HEK293 (cell line): ENCODE measurements around the gene ICOSLG.
A peak's percentile ranks its signal among the peaks of the same experiment; 100 is the strongest.
"Not testable (repeated sequence)": the region's sequence is repeated elsewhere in the genome, so short reads cannot be mapped to it uniquely, and the experiment has no call there.

ENCODE experiments used
- CTCF ChIA-PET: fragments of 350-600 bp; formaldehyde crosslinking; extraction: SDS; loops from one replicate; lab custom pipeline; 2021; ENCODE audit warnings: antibody characterized with exemption; lab: Yijun Ruan, JAX
- POLR2A ChIA-PET: fragments of 300-600 bp; formaldehyde crosslinking; extraction: SDS; loops from one replicate; lab custom pipeline; 2020; ENCODE audit warnings: antibody characterized with exemption, inconsistent platforms; lab: Yijun Ruan, JAX
- H3K27ac ChIP-seq: fragments of 200-500 bp; sonication (Bioruptor generic); 2 replicates; pipeline ENCODE4 v1.5.1; 2014; ENCODE audit warnings: low read depth, low read length, control low read depth, inconsistent platforms; ENCODE audit errors: extremely low read depth
- H3K36me3 ChIP-seq, 2 experiments: fragments of 200-500 bp in 1 of 2; sonication (Bioruptor generic) in 1 of 2; 1 replicate in 1 of 2; 2 replicates in 1 of 2; pipeline ENCODE4 v1.5.1; 2014 to 2017; ENCODE audit warnings: inconsistent platforms in 2 of 2, low read length in 2 of 2; ENCODE audit not compliant: control insufficient read depth in 2 of 2, insufficient read depth in 1 of 2
- H3K4me1 ChIP-seq: fragments of 200-500 bp; sonication (Bioruptor generic); 2 replicates; pipeline ENCODE4 v1.5.1; 2014; ENCODE audit warnings: mild to moderate bottlenecking, low read length, inconsistent platforms; ENCODE audit not compliant: control insufficient read depth, insufficient read depth
- H3K4me3 ChIP-seq: 2 replicates; pipeline ENCODE4 v1.5.1; 2011; ENCODE audit warnings: low read depth, mild to moderate bottlenecking, control low read depth, low read length, moderate library complexity
- H3K9me3 ChIP-seq: fragments of 200-500 bp; sonication (Bioruptor generic); 2 replicates; pipeline ENCODE4 v1.5.1; 2014; ENCODE audit warnings: low read depth, low read length, inconsistent platforms; ENCODE audit not compliant: control insufficient read depth, insufficient read depth
- EGR2 ChIP-seq: fragments of 450-650 bp; formaldehyde crosslinking; IDR thresholded peaks from 2 replicates; pipeline ENCODE4 v1.5.1; 2016; ENCODE audit warnings: low read depth, missing biosample characterization, missing genetic modification characterization
- KLF1 ChIP-seq: fragments of 450-650 bp; formaldehyde crosslinking; IDR thresholded peaks from 2 replicates; pipeline ENCODE4 v1.5.1; 2016; ENCODE audit warnings: missing biosample characterization, missing genetic modification characterization
- KLF10 ChIP-seq: fragments of 450-650 bp; IDR thresholded peaks from 2 replicates; pipeline ENCODE4 v1.5.1; 2018; ENCODE audit warnings: missing biosample characterization, mild to moderate bottlenecking, missing genetic modification characterization
- KLF9 ChIP-seq: fragments of 450-650 bp; formaldehyde crosslinking; IDR thresholded peaks from 2 replicates; pipeline ENCODE4 v1.5.1; 2016; ENCODE audit warnings: missing biosample characterization, missing genetic modification characterization, low read depth
- OSR2 ChIP-seq: fragments of 450-650 bp; formaldehyde crosslinking; IDR thresholded peaks from 2 replicates; pipeline ENCODE4 v1.5.1; 2016; ENCODE audit warnings: missing biosample characterization, missing genetic modification characterization
- PATZ1 ChIP-seq: fragments of 450-650 bp; formaldehyde crosslinking; IDR thresholded peaks from 2 replicates; pipeline ENCODE4 v1.5.1; 2016; ENCODE audit warnings: missing biosample characterization, missing genetic modification characterization
- SCRT1 ChIP-seq: fragments of 450-650 bp; formaldehyde crosslinking; IDR thresholded peaks from 2 replicates; pipeline ENCODE4 v1.5.1; 2016; ENCODE audit warnings: missing biosample characterization, missing genetic modification characterization, borderline replicate concordance
- ZFP69B ChIP-seq: fragments of 450-650 bp; formaldehyde crosslinking; IDR thresholded peaks from 2 replicates; pipeline ENCODE4 v1.5.1; 2016; ENCODE audit warnings: missing biosample characterization, missing genetic modification characterization
- ZIC2 ChIP-seq: fragments of 450-650 bp; formaldehyde crosslinking; IDR thresholded peaks from 2 replicates; pipeline ENCODE4 v1.5.1; 2016; ENCODE audit warnings: missing biosample characterization, missing genetic modification characterization
- ZNF114 ChIP-seq: fragments of 450-650 bp; formaldehyde crosslinking; IDR thresholded peaks from 2 replicates; pipeline ENCODE4 v1.5.0; 2017; ENCODE audit warnings: missing biosample characterization, missing genetic modification characterization
- ZNF132 ChIP-seq: fragments of 450-650 bp; formaldehyde crosslinking; IDR thresholded peaks from 2 replicates; pipeline ENCODE4 v1.5.1; 2017; ENCODE audit warnings: missing biosample characterization, missing genetic modification characterization, borderline replicate concordance
- ZNF560 ChIP-seq: fragments of 450-650 bp; formaldehyde crosslinking; IDR thresholded peaks from 2 replicates; pipeline ENCODE4 v1.5.1; 2017; ENCODE audit warnings: missing biosample characterization, missing genetic modification characterization, borderline replicate concordance
- ZNF600 ChIP-seq: fragments of 450-650 bp; formaldehyde crosslinking; IDR thresholded peaks from 2 replicates; pipeline ENCODE4 v1.5.1; 2016; ENCODE audit warnings: missing biosample characterization, missing genetic modification characterization
- ZNF660 ChIP-seq: fragments of 450-650 bp; IDR thresholded peaks from 2 replicates; pipeline ENCODE4 v1.5.1; 2018; ENCODE audit warnings: missing biosample characterization, mild to moderate bottlenecking, missing genetic modification characterization
- ZNF747 ChIP-seq: fragments of 450-650 bp; formaldehyde crosslinking; IDR thresholded peaks from 2 replicates; pipeline ENCODE4 v1.5.1; 2016; ENCODE audit warnings: missing biosample characterization, missing genetic modification characterization

ICOSLG gene

GRCh38 chr21:44240842-44241241, at the start of gene ICOSLG:
ICOSLG (minus strand) TSS chr21:44240943; CDS start chr21:44240817, 126 bp downstream.
- POLR2A ChIA-PET, H3K4me3 ChIP-seq, CTCF ChIA-PET, H3K9me3 ChIP-seq, H3K4me1 ChIP-seq, H3K36me3 ChIP-seq, H3K27ac ChIP-seq: not testable (repeated sequence)

- Histone ChIP-seq H3K4me3 (no peak overlapping the region), H3K36me3 (no peaks in the 10 kb centered on the region), H3K4me1 (no peaks in the 10 kb centered on the region), H3K9me3 (no peaks in the 10 kb centered on the region), H3K27ac (no peak overlapping the region)
- CTCF ChIA-PET = no interaction called here
- no peak for TF ChIP-seq KLF9 (tag by site-specific recombination)
- no peak for TF ChIP-seq ZNF747 (tag by site-specific recombination)
- TF ChIP-seq KLF1 = peak; percentile 91
- peak; percentile 23; the same call in 1 of the 2 replicates for TF ChIP-seq EGR2
- peak; percentile 38; the same call in 1 of the 2 replicates for TF ChIP-seq PATZ1 (tag by site-specific recombination)
- TF ChIP-seq ZNF560 = no peak
- no peak for TF ChIP-seq ZFP69B (tag by site-specific recombination)
- no peak for TF ChIP-seq ZNF132 (tag by site-specific recombination)
- TF ChIP-seq OSR2 (tag by site-specific recombination) = no peak
- TF ChIP-seq ZNF660 (tag by site-specific recombination) = no peak
- POLR2A ChIA-PET = no interaction called here
Observed at GRCh38 chr21:44289381-44290010, 48.8 kb upstream of the ICOSLG start.

GRCh38 chr21:44288251-44289110, 47.7 kb upstream of the ICOSLG start:
- POLR2A ChIA-PET = no interaction called here
- H3K36me3 ChIP-seq = no peaks in the 10 kb centered on the region
- CTCF ChIA-PET = interaction anchor here (1.8 to 1.9 kb wide), 2 partner anchors 8 to 9 kb away, joined by 4 to 14 read pairs; no protein-coding TSS in a partner anchor
- no peaks in the 10 kb centered on the region for H3K4me1 ChIP-seq
- H3K4me3 ChIP-seq = no peak overlapping the region
- H3K9me3 ChIP-seq = no peaks in the 10 kb centered on the region
- no peak overlapping the region for H3K27ac ChIP-seq
- no peak for TF ChIP-seq SCRT1 (tag by site-specific recombination)
- peak; percentile 45; the same call in 1 of the 2 replicates for TF ChIP-seq ZNF600
- TF ChIP-seq, all 188 proteins: peak for 1

GRCh38 chr21:44286716-44287632, 46.2 kb upstream of the ICOSLG start:
- ChIA-PET POLR2A (no interaction called here), CTCF (interaction anchor here (1.8 to 1.9 kb wide), 2 partner anchors 9 to 11 kb away, joined by 4 to 14 read pairs; no protein-coding TSS in a partner anchor)
- no peaks in the 10 kb centered on the region for H3K9me3 ChIP-seq
- H3K4me3 ChIP-seq = no peak overlapping the region
- H3K36me3 ChIP-seq = no peaks in the 10 kb centered on the region
- TF ChIP-seq ZIC2 (tag by site-specific recombination) (peak; percentile 31; the same call in 1 of the 2 replicates), ZNF114 (tag by site-specific recombination) (no peak), KLF10 (no peak), KLF1 (peak; percentile 74), EGR2 (peak; percentile 67; the same call in 1 of the 2 replicates)
- no peaks in the 10 kb centered on the region for H3K4me1 ChIP-seq
- H3K27ac ChIP-seq = no peak overlapping the region
